CD4-positive, alpha-beta T cell (primary cell): Measurements from ENCODE around the gene NCDN. TPM values are rescaled to one million over a fixed set of nuclear protein-coding genes. Genes with fewer than 3 reads are reported as not detected.

ENCODE experiments used
- ATAC-seq: fragments of 200-7000 bp; cut with Tn5 transposase; one replicate; pipeline ENCODE4 v1.10.0; 2022; ENCODE audit warnings: mild to moderate bottlenecking; ENCODE audit not compliant: poor library complexity
- CTCF ChIA-PET: fragments of 350-600 bp; sonication (Branson Sonifier 250); formaldehyde crosslinking; loops from one replicate; lab custom pipeline; 2021; ENCODE audit warnings: antibody characterized with exemption, inconsistent platforms; lab: Charles Lee
- POLR2A ChIA-PET: fragments of 350-600 bp; sonication (Branson Sonifier 250); formaldehyde crosslinking; loops from one replicate; lab custom pipeline; 2021; ENCODE audit warnings: antibody characterized with exemption, inconsistent platforms; lab: Charles Lee
- DNase-seq, 14 experiments: peaks; one replicate each; pipeline ENCODE4 v3.0.0-alpha.2; 2013 to 2020; ENCODE audit warnings: mixed read lengths in 2 of 14
- H3K27ac ChIP-seq, 2 donors: one replicate each; pipeline versions ENCODE4 v1.5.1 to v1.7.0; 2013; ENCODE audit warnings: low read length in 2 of 2, low read depth in 1 of 2, mild to moderate bottlenecking in 1 of 2
- H3K27me3 ChIP-seq, 2 experiments: 1 replicate in 1 of 2; 2 replicates in 1 of 2; pipeline versions ENCODE4 v1.6.1 to v1.7.0; 2013; ENCODE audit warnings: low read length in 2 of 2, control low read depth in 1 of 2, mild to moderate bottlenecking in 1 of 2, moderate library complexity in 1 of 2; ENCODE audit not compliant: insufficient read depth in 2 of 2, control insufficient read depth in 1 of 2
- H3K36me3 ChIP-seq: one replicate; pipeline ENCODE4 v1.6.1; 2013; ENCODE audit warnings: low read length, control low read depth; ENCODE audit not compliant: insufficient read depth
- H3K4me1 ChIP-seq: one replicate; pipeline ENCODE4 v1.6.1; 2013; ENCODE audit warnings: low read length, control low read depth; ENCODE audit not compliant: insufficient read depth
- H3K4me3 ChIP-seq: one replicate; pipeline ENCODE4 v1.5.1; 2013; ENCODE audit warnings: mild to moderate bottlenecking, low read length, moderate library complexity
- H3K9me3 ChIP-seq, 2 experiments: 1 replicate in 1 of 2; 2 replicates in 1 of 2; pipeline versions ENCODE4 v1.6.1 to v1.7.0; 2013; ENCODE audit warnings: low read length in 2 of 2, mild to moderate bottlenecking in 2 of 2, control low read depth in 1 of 2, moderate library complexity in 1 of 2; ENCODE audit not compliant: control insufficient read depth in 1 of 2, insufficient read depth in 1 of 2
- H3K27ac Mint-ChIP-seq: one replicate; pipeline ENCODE4 v1.8.0; 2020; ENCODE audit warnings: mixed read lengths
- H3K27me3 Mint-ChIP-seq: one replicate; pipeline ENCODE4 v1.8.0; 2021; ENCODE audit warnings: mixed read lengths
- H3K36me3 Mint-ChIP-seq: one replicate; pipeline ENCODE4 v1.8.0; 2021; ENCODE audit warnings: low read depth, mixed read lengths
- H3K4me1 Mint-ChIP-seq: one replicate; pipeline ENCODE4 v1.8.0; 2021; ENCODE audit warnings: low read depth, mixed read lengths
- H3K4me3 Mint-ChIP-seq: one replicate; pipeline ENCODE4 v1.8.0; 2020; ENCODE audit warnings: mild to moderate bottlenecking, mixed read lengths
- H3K9me3 Mint-ChIP-seq: one replicate; pipeline ENCODE4 v1.8.0; 2020; ENCODE audit warnings: mixed read lengths
- CTCF ChIP-seq: fragments of 200-600 bp; IDR thresholded peaks from one replicate; pipeline ENCODE4 v1.8.0; 2022; ENCODE audit warnings: antibody characterized with exemption, mild to moderate bottlenecking
- intact Hi-C, 2 experiments: fragments of 100-400 bp; cut with DNase I in 1 of 2; cut with micrococcal nuclease in 1 of 2; formaldehyde crosslinking; loops; one replicate each; pipeline versions ENCODE4 v1.15.1 to v1.9.0; 2023 to 2025; cut with DNase I, micrococcal nuclease
- total RNA-seq, 174 experiments: library from RNA in 2 of 174; stranded (reverse) in 2 of 174; gene quantifications; one replicate each; pipeline ENCODE4 v1.2.3 and lab custom pipeline; 2021 to 2026

Gene NCDN
- total RNA-seq, 2 experiments from 2014 or later: 12.8 to 14.2 TPM

- peaks cover 90% of the 10 kb centered on the region for H3K36me3 Mint-ChIP-seq
- peaks cover 6% of the 10 kb centered on the region for H3K4me1 Mint-ChIP-seq
- H3K4me3 Mint-ChIP-seq: no peak overlapping the region
- H3K27me3 ChIP-seq: no peaks in the 10 kb centered on the region
- intact Hi-C loops: no loop called here
- peaks cover 78% of the 10 kb centered on the region for H3K36me3 ChIP-seq
- H3K4me3 ChIP-seq: no peak overlapping the region
- no peaks in the 10 kb centered on the region for H3K27me3 Mint-ChIP-seq
- TF ChIP-seq CTCF: no peak
- no peaks in the 10 kb centered on the region for H3K4me1 ChIP-seq
- no peak for ATAC-seq
- H3K27ac Mint-ChIP-seq: no peak overlapping the region
- no peaks in the 10 kb centered on the region for H3K9me3 ChIP-seq
- no peak overlapping the region for H3K27ac ChIP-seq
- ChIA-PET POLR2A (interaction anchor here (0.5 kb wide), 1 partner anchor 34 kb away, joined by 3 read pairs; no protein-coding TSS in a partner anchor), CTCF (no interaction called here)
- H3K9me3 Mint-ChIP-seq: no peaks in the 10 kb centered on the region
- DNase-seq: no peak
These were observed 47.7 kb downstream of the NCDN start for GRCh38 chr1:35605071-35605866.

- intact Hi-C loops: no loop called here
- no peak for ATAC-seq
- H3K9me3 ChIP-seq: no peaks in the 10 kb centered on the region
- H3K27me3 ChIP-seq: no peaks in the 10 kb centered on the region
- Mint-ChIP-seq H3K9me3 (no peaks in the 10 kb centered on the region), H3K27ac (no peak overlapping the region), H3K4me1 (peaks cover 6% of the 10 kb centered on the region), H3K4me3 (no peak overlapping the region), H3K36me3 (peaks cover 86% of the 10 kb centered on the region), H3K27me3 (no peaks in the 10 kb centered on the region)
- no peak overlapping the region for H3K4me3 ChIP-seq
- POLR2A ChIA-PET: no interaction called here
- H3K27ac ChIP-seq: no peak overlapping the region
- H3K4me1 ChIP-seq: no peaks in the 10 kb centered on the region
- no peak for DNase-seq
- no peak for TF ChIP-seq CTCF
- CTCF ChIA-PET: interaction anchor here (1.0 kb wide), 1 partner anchor 37 kb away, joined by 3 read pairs; no protein-coding TSS in a partner anchor
- H3K36me3 ChIP-seq: peaks cover 78% of the 10 kb centered on the region
These were observed 48.2 kb downstream of the NCDN start for GRCh38 chr1:35605867-35606182.

GRCh38 chr1:35611655-35612054, 54.1 kb downstream of the NCDN start:
- DNase-seq (no peak), ATAC-seq (no peak)
- H3K36me3 Mint-ChIP-seq: peaks cover 81% of the 10 kb centered on the region
- no peaks in the 10 kb centered on the region for H3K27me3 Mint-ChIP-seq
- Histone ChIP-seq H3K27me3 (no peaks in the 10 kb centered on the region), H3K9me3 (no peaks in the 10 kb centered on the region), H3K27ac (no peak overlapping the region), H3K36me3 (peaks cover 55% of the 10 kb centered on the region), H3K4me1 (peaks cover 2% of the 10 kb centered on the region), H3K4me3 (no peak overlapping the region)
- no peak overlapping the region for H3K27ac Mint-ChIP-seq
- intact Hi-C loops: no loop called here
- ChIA-PET POLR2A (no interaction called here), CTCF (no interaction called here)
- no peak for TF ChIP-seq CTCF
- H3K9me3 Mint-ChIP-seq: no peaks in the 10 kb centered on the region
- peaks cover 21% of the 10 kb centered on the region for H3K4me1 Mint-ChIP-seq
- H3K4me3 Mint-ChIP-seq: no peak overlapping the region
